Breast epithelium (tissue), 4 donors: ENCODE data around the gene MTRF1. TPM values are rescaled to one million over a fixed set of nuclear protein-coding genes. Genes with fewer than 3 reads are reported as not detected.

Experiments used
- DNase-seq, 2 donors: peaks; one replicate each; pipeline ENCODE4 v3.0.0-alpha.2; 2019; ENCODE audit warnings: low spot score in 2 of 2
- H3K27ac ChIP-seq, 2 donors: fragments of 200-600 bp; sonication (generic) in 1 of 2; one replicate each; pipeline ENCODE4 v1.5.1; 2016 to 2019; ENCODE audit warnings: mild to moderate bottlenecking in 1 of 2
- H3K27me3 ChIP-seq, 2 donors: fragments of 200-600 bp; sonication (generic) in 1 of 2; one replicate each; pipeline versions ENCODE4 v1.5.1 to v1.6.0; 2017 to 2019; ENCODE audit warnings: control low read depth in 1 of 2, mild to moderate bottlenecking in 1 of 2
- H3K36me3 ChIP-seq: fragments of 200-600 bp; one replicate; pipeline ENCODE4 v1.5.1; 2019
- H3K4me1 ChIP-seq, 2 donors: fragments of 200-600 bp; sonication (generic); one replicate each; pipeline ENCODE4 v1.5.1; 2016 to 2019; ENCODE audit warnings: control low read depth in 1 of 2
- H3K4me3 ChIP-seq, 3 donors: fragments of 200-600 bp; sonication (generic); 1 replicate in 2 of 3; 2 replicates in 1 of 3; pipeline ENCODE4 v1.5.1; 2016 to 2019; ENCODE audit warnings: mild to moderate bottlenecking in 3 of 3, moderate library complexity in 2 of 3
- H3K9me3 ChIP-seq, 2 donors: fragments of 200-600 bp; sonication (generic) in 1 of 2; one replicate each; pipeline ENCODE4 v1.5.1; 2016 to 2019; ENCODE audit warnings: control low read depth in 1 of 2
- CTCF ChIP-seq, 3 donors: fragments of 450-650 bp; IDR thresholded peaks; one replicate each; pipeline ENCODE4 v1.5.1; 2016 to 2017; ENCODE audit warnings: antibody characterized with exemption in 3 of 3, mild to moderate bottlenecking in 3 of 3, moderate library complexity in 3 of 3
- POLR2A ChIP-seq: fragments of 450-650 bp; IDR thresholded peaks from one replicate; pipeline ENCODE4 v1.6.1; 2016; ENCODE audit warnings: antibody characterized with exemption, mild to moderate bottlenecking, moderate library complexity
- POLR2AphosphoS5 ChIP-seq, 3 donors: sonication (generic); formaldehyde crosslinking; IDR thresholded peaks; one replicate each; pipeline ENCODE4 v1.6.1; 2017; ENCODE audit warnings: antibody characterized with exemption in 3 of 3
- intact Hi-C: fragments of 100-400 bp; cut with DNase I; formaldehyde crosslinking; loops from one replicate; pipeline ENCODE4 v1.15.1; 2023; ENCODE audit warnings: low total_unique reads
- total RNA-seq, 3 donors: library from RNA; depleted of rRNA; stranded (reverse); fragments of >200 nt; gene quantifications; one replicate each; pipeline ENCODE4 v1.1.0, GENCODE V29; 2016

The MTRF1 gene
- total RNA-seq, 3 donors from 2014 or later: 10.4 to 18.6 (median 12.8) TPM

GRCh38 chr13:41241626-41242025, 21.8 kb downstream of the MTRF1 start:
- intact Hi-C loops: no loop called here
- TF ChIP-seq CTCF (IDR thresholded peaks at IDR 0.05) (no peak), POLR2A (no peak), POLR2AphosphoS5 (IDR thresholded peaks at IDR 0.05) (no peak)
- H3K36me3 ChIP-seq: no peaks in the 10 kb centered on the region
- DNase-seq: no peak
- H3K27me3 ChIP-seq: no peaks in the 10 kb centered on the region
- H3K9me3 ChIP-seq: no peaks in the 10 kb centered on the region
- H3K27ac ChIP-seq: no peak overlapping the region
- no peaks in the 10 kb centered on the region for H3K4me1 ChIP-seq
- H3K4me3 ChIP-seq: no peak overlapping the region

- H3K27me3 ChIP-seq: no peaks in the 10 kb centered on the region
- H3K4me1 ChIP-seq: no peaks in the 10 kb centered on the region
- intact Hi-C loops: no loop called here
- H3K9me3 ChIP-seq: no peaks in the 10 kb centered on the region
- no peak overlapping the region for H3K4me3 ChIP-seq
- no peak for TF ChIP-seq CTCF (IDR thresholded peaks at IDR 0.05)
- TF ChIP-seq POLR2A: no peak
- no peaks in the 10 kb centered on the region for H3K36me3 ChIP-seq
- H3K27ac ChIP-seq: no peak overlapping the region
- no peak for DNase-seq
These were observed 27.0 kb downstream of the MTRF1 start for GRCh38 chr13:41236369-41236768.

DNA sequence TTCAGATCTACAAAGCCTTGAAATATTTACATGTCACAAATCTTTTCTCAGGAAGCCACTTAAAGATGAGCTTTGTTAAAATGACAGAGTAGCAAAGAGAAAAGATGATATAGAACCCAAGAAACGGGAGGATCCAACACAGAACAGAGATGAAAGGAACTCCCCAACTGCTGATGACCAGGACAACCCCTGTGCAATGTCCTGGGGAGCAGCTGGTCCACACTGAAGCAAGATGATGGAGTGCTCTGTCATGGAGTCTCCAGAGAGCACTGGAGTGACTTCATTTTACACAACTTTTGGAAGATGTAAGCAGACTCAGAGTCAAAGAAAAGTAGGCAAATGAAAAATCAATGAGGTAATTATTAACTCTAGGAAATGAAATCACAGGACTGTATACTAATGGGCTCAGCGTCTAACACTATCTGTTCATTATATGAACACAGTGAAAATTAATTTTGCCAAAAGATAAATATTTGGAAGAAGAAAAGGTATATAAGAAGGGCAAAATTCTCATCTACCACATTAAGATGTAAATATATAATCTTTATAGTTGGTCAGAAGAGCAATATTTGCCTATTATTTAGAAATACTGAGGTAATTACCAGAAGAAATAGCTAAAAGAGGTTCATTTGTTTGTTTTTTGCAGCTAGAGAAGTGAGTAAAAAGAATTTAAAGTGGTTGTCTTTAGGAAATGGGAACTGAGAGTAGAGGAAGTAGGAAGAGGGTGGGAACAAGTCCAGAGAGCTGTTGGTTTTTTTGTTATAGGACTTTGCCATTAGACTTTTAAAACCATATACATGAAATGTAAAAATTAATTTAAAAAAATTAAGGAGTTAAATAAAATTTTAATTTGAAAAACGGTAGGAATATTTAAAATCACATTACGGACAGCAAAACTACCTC, 30.5 kb downstream of the MTRF1 start:
- H3K27me3 ChIP-seq: no peaks in the 10 kb centered on the region
- TF ChIP-seq CTCF (IDR thresholded peaks at IDR 0.05) (no peak), POLR2AphosphoS5 (IDR thresholded peaks at IDR 0.05) (no peak), POLR2A (no peak)
- intact Hi-C loops: no loop called here
- no peaks in the 10 kb centered on the region for H3K36me3 ChIP-seq
- H3K9me3 ChIP-seq: no peaks in the 10 kb centered on the region
- H3K27ac ChIP-seq: no peak overlapping the region
- DNase-seq: no peak
- H3K4me1 ChIP-seq: no peaks in the 10 kb centered on the region
- H3K4me3 ChIP-seq: no peak overlapping the region

DNA sequence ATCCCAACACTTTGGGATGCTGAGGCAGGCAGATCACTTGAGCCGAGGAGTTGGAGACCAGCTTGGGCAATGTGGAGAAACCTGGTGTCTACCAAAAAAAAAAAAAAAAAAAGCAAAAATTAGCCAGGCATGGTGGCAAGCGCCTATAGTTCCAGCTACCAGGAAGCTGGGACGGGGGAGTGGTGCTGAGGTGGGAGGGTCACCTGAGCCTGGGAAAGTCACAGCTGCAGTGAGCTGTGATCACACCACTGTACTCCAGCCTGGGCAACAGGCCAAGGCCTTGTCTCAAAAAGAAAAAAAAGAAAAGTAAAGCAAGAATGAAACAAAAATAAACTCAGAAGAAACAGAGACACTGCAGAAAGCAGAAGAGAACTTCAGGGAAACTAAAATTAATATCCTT, 31.6 kb downstream of the MTRF1 start:
- H3K4me1 ChIP-seq: no peaks in the 10 kb centered on the region
- intact Hi-C loops: no loop called here
- no peak overlapping the region for H3K4me3 ChIP-seq
- H3K27me3 ChIP-seq: no peaks in the 10 kb centered on the region
- no peaks in the 10 kb centered on the region for H3K9me3 ChIP-seq
- DNase-seq: no peak
- H3K36me3 ChIP-seq: no peaks in the 10 kb centered on the region
- TF ChIP-seq CTCF (IDR thresholded peaks at IDR 0.05) (no peak), POLR2A (no peak), POLR2AphosphoS5 (IDR thresholded peaks at IDR 0.05) (no peak)
- no peak overlapping the region for H3K27ac ChIP-seq

- H3K36me3 ChIP-seq: no peaks in the 10 kb centered on the region
- no peaks in the 10 kb centered on the region for H3K4me1 ChIP-seq
- no peaks in the 10 kb centered on the region for H3K27me3 ChIP-seq
- DNase-seq: no peak
- H3K9me3 ChIP-seq: no peaks in the 10 kb centered on the region
- no peak for TF ChIP-seq POLR2A
- TF ChIP-seq POLR2AphosphoS5 (IDR thresholded peaks at IDR 0.05): no peak
- no peak for TF ChIP-seq CTCF (IDR thresholded peaks at IDR 0.05)
- H3K4me3 ChIP-seq: no peak overlapping the region
- no peak overlapping the region for H3K27ac ChIP-seq
- intact Hi-C loops: no loop called here
These were observed 32.2 kb downstream of the MTRF1 start for GRCh38 chr13:41231025-41231677.
